ENCODE results near the gene SRCIN1. TPM values are rescaled to one million over a fixed set of nuclear protein-coding genes. Genes with fewer than 3 reads are reported as not detected.
A peak's percentile ranks its signal among the peaks of the same experiment; 100 is the strongest.
"Not testable (repeated sequence)": the region's sequence is repeated elsewhere in the genome, so short reads cannot be mapped to it uniquely, and the experiment has no call there.

SRCIN1 gene
- total and polyA plus RNA-seq, 4 donors: 0.38 to 0.99 (median 0.63) TPM

DNA sequence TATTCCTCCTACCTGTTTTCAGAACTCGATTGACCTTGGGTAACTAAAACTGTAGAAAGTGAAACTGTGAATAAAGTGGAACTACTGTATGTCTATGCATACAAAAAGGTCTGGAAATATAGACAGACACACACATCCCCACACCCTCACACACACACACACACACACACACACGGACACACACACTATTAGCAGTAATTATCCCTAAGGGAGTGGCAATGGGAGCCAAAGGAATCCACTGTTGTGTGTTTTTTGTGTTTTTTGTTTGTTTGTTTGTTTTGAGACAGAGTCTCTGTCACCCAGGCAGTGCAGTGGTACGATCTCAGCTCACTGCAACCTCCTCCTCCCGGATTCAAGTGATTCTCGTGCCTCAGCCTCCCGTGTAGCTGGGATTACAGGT, 26.6 kb upstream of the SRCIN1 start:
- intact Hi-C loops (cut with DNase I): no loop called here
- Histone ChIP-seq H3K4me1 (ENCODE audit: control insufficient read depth in 1 of 2, insufficient read depth in 2 of 2, low read length in 2 of 2) (no peaks in the 10 kb centered on the region), H3K9me3 (ENCODE audit: control insufficient read depth, low read length) (no peaks in the 10 kb centered on the region), H3K36me3 (ENCODE audit: control insufficient read depth in 1 of 2, insufficient read depth in 2 of 2, low read length in 1 of 2) (no peaks in the 10 kb centered on the region), H3K27me3 (ENCODE audit: control insufficient read depth in 1 of 2, insufficient read depth in 2 of 2, low read length in 1 of 2) (no peaks in the 10 kb centered on the region), H3K27ac (ENCODE audit: low read depth in 1 of 2, low read length in 2 of 2) (no peak overlapping the region), H3K4me3 (ENCODE audit: low read length in 2 of 2) (no peak overlapping the region)
- ATAC-seq (ENCODE audit: low FRiP score) (no peak), DNase-seq (peak in 1 of 2 donors; percentile 16)
- 67 to 85% methylated on average over 6 of the region's 6 CpGs for WGBS, 2 donors

DNA sequence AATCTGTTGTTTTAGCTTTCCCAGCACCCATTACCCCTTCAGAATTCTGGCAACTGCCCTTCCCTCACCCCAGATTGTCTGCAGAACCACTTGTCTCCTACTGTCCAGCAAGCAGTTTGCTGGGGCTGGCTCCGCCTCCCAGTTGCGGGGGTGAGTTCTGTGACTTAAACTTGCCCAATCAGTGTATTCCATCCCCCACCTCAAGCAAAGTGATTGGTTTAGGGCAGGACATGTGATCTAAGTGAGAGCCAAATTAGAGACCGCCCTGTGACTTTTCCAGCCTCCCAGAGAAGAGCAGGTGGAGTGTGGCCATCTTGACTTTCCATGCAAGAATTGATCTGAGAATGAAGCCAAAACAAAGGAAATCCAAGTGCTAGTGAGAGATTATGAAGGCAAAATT, 22.7 kb upstream of the SRCIN1 start:
- DNase-seq (peak in 1 of 2 donors; percentile 68), ATAC-seq (ENCODE audit: low FRiP score) (no peak)

DNA sequence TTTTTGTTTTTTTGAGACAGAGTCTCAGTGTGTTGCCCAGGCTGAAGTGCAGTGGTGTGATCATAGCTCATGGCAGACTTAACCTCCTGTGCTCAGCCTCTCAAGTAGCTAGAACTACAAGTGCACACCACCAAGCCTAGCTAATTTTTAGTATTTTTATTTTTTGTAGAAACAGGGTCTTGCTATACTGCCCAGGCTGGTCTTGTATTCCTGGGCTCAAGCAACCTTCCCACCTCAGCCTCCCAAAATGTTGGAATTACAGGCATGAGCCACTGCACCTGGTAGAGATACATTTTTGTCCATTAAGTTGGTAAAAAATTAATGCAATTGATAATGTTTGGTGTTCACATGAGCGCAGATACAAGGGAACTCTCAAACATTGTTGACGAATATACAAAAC, 22.2 kb upstream of the SRCIN1 start:
- Histone ChIP-seq H3K27me3 (ENCODE audit: control insufficient read depth in 1 of 2, insufficient read depth in 2 of 2, low read length in 1 of 2) (no peaks in the 10 kb centered on the region), H3K4me3 (ENCODE audit: low read length in 2 of 2) (no peak overlapping the region), H3K4me1 (ENCODE audit: control insufficient read depth in 1 of 2, insufficient read depth in 2 of 2, low read length in 2 of 2) (no peaks in the 10 kb centered on the region), H3K9me3 (ENCODE audit: control insufficient read depth, low read length) (no peaks in the 10 kb centered on the region), H3K27ac (ENCODE audit: low read depth in 1 of 2, low read length in 2 of 2) (no peak overlapping the region), H3K36me3 (ENCODE audit: control insufficient read depth in 1 of 2, insufficient read depth in 2 of 2, low read length in 1 of 2) (no peaks in the 10 kb centered on the region)
- DNase-seq (peak in 1 of 2 donors; percentile 2), ATAC-seq (ENCODE audit: low FRiP score) (no peak)
- intact Hi-C loops (cut with DNase I): no loop called here
- WGBS, 2 donors: 92% methylated on average over 2 of the region's 2 CpGs

More for the DNA sequence above, 22.7 kb upstream of the SRCIN1 start:
- H3K36me3 ChIP-seq (ENCODE audit: control insufficient read depth in 1 of 2, insufficient read depth in 2 of 2, low read length in 1 of 2): no peaks in the 10 kb centered on the region
- 64 to 87% methylated on average over 3 of the region's 3 CpGs for WGBS, 2 donors
- H3K9me3 ChIP-seq (ENCODE audit: control insufficient read depth, low read length): no peaks in the 10 kb centered on the region
- H3K27me3 ChIP-seq (ENCODE audit: control insufficient read depth in 1 of 2, insufficient read depth in 2 of 2, low read length in 1 of 2): no peaks in the 10 kb centered on the region
- H3K27ac ChIP-seq (ENCODE audit: low read depth in 1 of 2, low read length in 2 of 2): no peak overlapping the region
- intact Hi-C loops (cut with DNase I): no loop called here
- H3K4me1 ChIP-seq (ENCODE audit: control insufficient read depth in 1 of 2, insufficient read depth in 2 of 2, low read length in 2 of 2): no peaks in the 10 kb centered on the region
- no peak overlapping the region for H3K4me3 ChIP-seq (ENCODE audit: low read length in 2 of 2)

DNA sequence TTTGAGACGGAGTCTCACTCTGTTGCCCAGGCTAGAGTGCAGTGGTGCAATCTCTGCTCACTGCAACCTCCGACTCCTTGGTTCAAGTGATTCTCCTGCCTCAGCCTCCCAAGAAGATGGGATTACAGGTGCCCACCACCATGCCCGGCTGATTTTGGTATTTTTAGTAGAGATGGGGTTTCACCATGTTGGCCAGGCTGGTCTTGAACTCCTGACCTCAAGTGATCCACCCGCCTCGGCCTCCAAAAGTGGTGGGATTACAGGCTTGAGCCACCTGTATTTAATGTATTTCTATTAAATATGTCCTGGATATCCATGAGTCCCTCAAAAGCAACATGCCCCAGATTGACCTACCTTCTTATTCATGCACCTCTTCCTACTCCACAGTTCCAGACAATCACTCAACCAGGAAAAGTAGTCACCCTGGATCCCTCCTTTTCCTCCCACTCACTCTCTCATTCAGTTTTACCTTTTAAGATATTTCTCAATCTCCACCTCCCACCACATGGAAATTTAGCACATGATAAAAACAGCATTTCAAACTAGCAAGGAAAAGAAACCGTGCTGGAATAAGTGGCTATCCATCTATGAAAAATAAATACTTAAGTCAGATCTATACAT, 21.0 kb upstream of the SRCIN1 start:
- intact Hi-C loops (cut with DNase I); ATAC-seq (ENCODE audit: low FRiP score); H3K27ac ChIP-seq (ENCODE audit: low read depth in 1 of 2, low read length in 2 of 2); H3K4me3 ChIP-seq (ENCODE audit: low read length in 2 of 2); H3K36me3 ChIP-seq (ENCODE audit: control insufficient read depth in 1 of 2, insufficient read depth in 2 of 2, low read length in 1 of 2); H3K27me3 ChIP-seq (ENCODE audit: control insufficient read depth in 1 of 2, insufficient read depth in 2 of 2, low read length in 1 of 2); H3K4me1 ChIP-seq (ENCODE audit: control insufficient read depth in 1 of 2, insufficient read depth in 2 of 2, low read length in 2 of 2); H3K9me3 ChIP-seq (ENCODE audit: control insufficient read depth, low read length): not testable (repeated sequence)
- peak in 1 of 2 donors; percentile 11 for DNase-seq
- WGBS, 2 donors: 75 to 82% methylated on average over 6 of the region's 6 CpGs

DNA sequence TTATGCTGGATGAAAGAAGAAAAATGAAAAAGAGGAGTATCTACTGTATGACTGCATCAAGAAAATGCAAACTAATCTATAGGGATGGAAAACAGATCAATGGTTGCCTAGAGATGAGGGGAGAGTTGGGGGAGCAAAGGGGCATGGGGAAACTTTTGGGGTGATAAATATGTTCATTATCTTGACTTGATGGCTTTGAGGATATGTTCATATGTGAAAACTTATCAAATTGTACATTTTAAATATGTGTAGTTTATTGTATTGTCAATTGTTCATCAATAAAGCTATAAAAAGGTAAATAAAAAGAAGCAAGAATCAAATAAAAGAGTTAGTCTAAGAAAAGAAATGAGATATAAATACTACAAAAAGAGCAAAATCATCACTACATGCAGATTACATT, 19.7 kb upstream of the SRCIN1 start:
- no peak overlapping the region for H3K4me3 ChIP-seq (ENCODE audit: low read length in 2 of 2)
- ATAC-seq (ENCODE audit: low FRiP score): no peak
- H3K27me3 ChIP-seq (ENCODE audit: control insufficient read depth in 1 of 2, insufficient read depth in 2 of 2, low read length in 1 of 2): no peaks in the 10 kb centered on the region
- no peaks in the 10 kb centered on the region for H3K9me3 ChIP-seq (ENCODE audit: control insufficient read depth, low read length)
- intact Hi-C loops (cut with DNase I): no loop called here
- no peak overlapping the region for H3K27ac ChIP-seq (ENCODE audit: low read depth in 1 of 2, low read length in 2 of 2)
- no peaks in the 10 kb centered on the region for H3K4me1 ChIP-seq (ENCODE audit: control insufficient read depth in 1 of 2, insufficient read depth in 2 of 2, low read length in 2 of 2)
- H3K36me3 ChIP-seq (ENCODE audit: control insufficient read depth in 1 of 2, insufficient read depth in 2 of 2, low read length in 1 of 2): no peaks in the 10 kb centered on the region
- no peak for DNase-seq

DNA sequence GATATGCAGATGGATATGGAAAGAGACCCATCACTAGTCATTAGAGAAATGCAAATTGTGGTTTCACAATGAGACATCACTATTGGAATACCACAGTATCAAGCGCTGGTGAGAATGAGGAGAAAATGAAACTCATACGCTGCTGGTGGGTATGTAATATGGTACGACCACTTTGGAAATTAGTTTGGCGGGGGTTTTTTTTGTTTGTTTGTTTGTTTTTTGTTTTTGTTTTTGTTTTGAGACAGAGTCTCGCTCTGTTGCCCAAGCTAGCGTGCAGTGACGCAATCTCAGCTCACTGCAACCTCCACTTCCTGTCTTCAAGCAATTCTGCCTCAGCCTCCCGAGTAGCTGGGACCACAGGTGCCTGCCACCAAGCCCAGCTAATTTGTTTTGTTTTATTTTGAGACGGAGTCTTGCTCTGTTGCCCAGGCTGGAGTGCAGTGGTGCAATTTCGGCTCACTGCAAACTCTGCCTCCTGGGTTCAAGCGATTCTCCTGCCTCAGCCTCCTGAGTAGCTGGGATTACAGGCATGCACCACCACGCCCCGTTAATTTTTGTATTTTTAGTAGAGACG, 19.1 kb upstream of the SRCIN1 start:
- H3K9me3 ChIP-seq (ENCODE audit: control insufficient read depth, low read length); H3K36me3 ChIP-seq (ENCODE audit: control insufficient read depth in 1 of 2, insufficient read depth in 2 of 2, low read length in 1 of 2); H3K4me3 ChIP-seq (ENCODE audit: low read length in 2 of 2); intact Hi-C loops (cut with DNase I); H3K27ac ChIP-seq (ENCODE audit: low read depth in 1 of 2, low read length in 2 of 2); H3K27me3 ChIP-seq (ENCODE audit: control insufficient read depth in 1 of 2, insufficient read depth in 2 of 2, low read length in 1 of 2); ATAC-seq (ENCODE audit: low FRiP score); H3K4me1 ChIP-seq (ENCODE audit: control insufficient read depth in 1 of 2, insufficient read depth in 2 of 2, low read length in 2 of 2): not testable (repeated sequence)
- 77 to 84% methylated on average over 14 of the region's 14 CpGs for WGBS, 2 donors
- peak in 1 of 2 donors; percentile 27 for DNase-seq

DNA sequence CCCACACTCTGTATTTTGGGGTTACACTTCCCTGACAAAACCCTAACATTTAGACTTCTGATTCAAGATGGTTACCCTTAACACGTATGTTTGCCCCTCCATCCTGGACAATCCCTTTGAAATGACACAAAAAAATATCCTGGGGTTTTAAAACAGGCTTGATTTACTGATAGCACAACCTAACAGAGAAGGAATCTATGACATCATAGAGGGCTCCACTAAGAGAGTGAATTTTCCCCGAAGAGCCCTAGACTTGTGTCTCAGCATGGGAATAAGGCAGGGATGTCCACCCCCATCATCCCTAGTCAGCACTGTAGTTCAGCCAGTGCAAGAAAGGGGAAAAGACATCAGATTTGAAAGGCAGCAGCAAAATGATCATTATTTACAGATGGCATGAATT, 15.8 kb upstream of the SRCIN1 start:
- no peak for DNase-seq
- 43 to 44% methylated on average over 2 of the region's 2 CpGs for WGBS, 2 donors
- intact Hi-C loops (cut with DNase I): no loop called here
- H3K27ac ChIP-seq (ENCODE audit: low read depth in 1 of 2, low read length in 2 of 2): no peak overlapping the region
- no peaks in the 10 kb centered on the region for H3K4me1 ChIP-seq (ENCODE audit: control insufficient read depth in 1 of 2, insufficient read depth in 2 of 2, low read length in 2 of 2)
- no peaks in the 10 kb centered on the region for H3K36me3 ChIP-seq (ENCODE audit: control insufficient read depth in 1 of 2, insufficient read depth in 2 of 2, low read length in 1 of 2)
- no peaks in the 10 kb centered on the region for H3K9me3 ChIP-seq (ENCODE audit: control insufficient read depth, low read length)
- no peak overlapping the region for H3K4me3 ChIP-seq (ENCODE audit: low read length in 2 of 2)
- no peaks in the 10 kb centered on the region for H3K27me3 ChIP-seq (ENCODE audit: control insufficient read depth in 1 of 2, insufficient read depth in 2 of 2, low read length in 1 of 2)
- no peak for ATAC-seq (ENCODE audit: low FRiP score)

DNA sequence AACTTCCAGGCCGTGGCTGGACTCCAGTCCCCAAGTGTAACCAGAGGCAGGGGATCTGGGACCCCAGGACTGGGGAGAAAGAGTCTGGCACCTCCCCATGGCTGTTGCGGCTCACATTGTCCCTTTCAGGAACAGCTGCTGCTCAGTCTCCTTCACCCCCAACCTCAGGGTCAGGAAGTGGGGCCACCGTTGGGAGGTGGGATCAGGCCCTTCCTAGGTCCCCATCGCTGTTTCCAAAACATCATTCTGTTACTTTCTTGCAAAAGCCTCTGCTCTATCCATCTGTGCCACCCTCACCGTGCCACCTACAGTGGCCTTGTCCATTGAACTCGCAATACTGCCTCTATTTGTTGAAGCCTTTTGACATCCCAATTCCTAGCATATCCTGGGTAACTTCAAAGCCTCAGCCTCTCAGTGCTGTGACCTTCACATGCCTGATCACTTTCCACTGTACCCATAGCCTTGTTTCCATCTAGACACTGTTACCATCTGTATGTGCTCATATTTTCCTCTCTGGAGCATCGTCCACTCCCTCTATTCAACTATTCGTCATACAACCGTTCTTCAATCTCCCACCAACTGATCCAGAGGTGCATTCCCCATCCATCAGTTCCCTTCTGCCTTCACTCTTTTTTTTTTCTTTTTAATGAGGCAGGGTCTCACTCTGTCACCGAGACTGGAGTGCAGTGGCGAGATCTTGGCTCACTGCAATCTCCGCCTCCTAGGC, 15.0 kb upstream of the SRCIN1 start:
- Histone ChIP-seq H3K4me1 (ENCODE audit: control insufficient read depth in 1 of 2, insufficient read depth in 2 of 2, low read length in 2 of 2) (no peaks in the 10 kb centered on the region), H3K27me3 (ENCODE audit: control insufficient read depth in 1 of 2, insufficient read depth in 2 of 2, low read length in 1 of 2) (no peaks in the 10 kb centered on the region), H3K36me3 (ENCODE audit: control insufficient read depth in 1 of 2, insufficient read depth in 2 of 2, low read length in 1 of 2) (no peaks in the 10 kb centered on the region), H3K4me3 (ENCODE audit: low read length in 2 of 2) (no peak overlapping the region), H3K27ac (ENCODE audit: low read depth in 1 of 2, low read length in 2 of 2) (no peak overlapping the region), H3K9me3 (ENCODE audit: control insufficient read depth, low read length) (no peaks in the 10 kb centered on the region)
- WGBS, 2 donors: 72 to 74% methylated on average over 12 of the region's 12 CpGs
- no peak for ATAC-seq (ENCODE audit: low FRiP score)
- peak in 1 of 2 donors; percentile 32 for DNase-seq
- intact Hi-C loops (cut with DNase I): no loop called here

Measured in aorta (tissue), 5 donors.